HepG2 (cell line): ENCODE results near the gene STX12. TPM values are rescaled to one million over a fixed set of nuclear protein-coding genes. Genes with fewer than 3 reads are reported as not detected.

ENCODE experiments used
- ATF5 ChIP-seq: sonication (generic); formaldehyde crosslinking; IDR thresholded peaks from 2 replicates; pipeline ENCODE4 v1.4.0; 2020; ENCODE audit warnings: mild to moderate bottlenecking, low read depth, missing genetic modification reagents
- CREM ChIP-seq, 2 experiments: sonication (generic) in 1 of 2; formaldehyde crosslinking in 1 of 2; IDR thresholded peaks; 2 replicates each; pipeline versions ENCODE4 v1.4.0 to v1.6.1; 2016 to 2020; ENCODE audit warnings: antibody characterized with exemption in 1 of 2, mild to moderate bottlenecking in 1 of 2, missing genetic modification reagents in 1 of 2
- ERF ChIP-seq: IDR thresholded peaks from 2 replicates; pipeline ENCODE4 v1.6.1; 2018; ENCODE audit warnings: missing biosample characterization, missing genetic modification reagents
- HBP1 ChIP-seq: IDR thresholded peaks from 2 replicates; pipeline ENCODE4 v1.6.1; 2016; ENCODE audit warnings: low read depth, control low read depth
- KDM4B ChIP-seq: sonication (generic); formaldehyde crosslinking; IDR thresholded peaks from 2 replicates; pipeline ENCODE4 v1.4.0; 2020; ENCODE audit warnings: missing genetic modification reagents
- KLF11 ChIP-seq: IDR thresholded peaks from 2 replicates; pipeline ENCODE4 v1.6.1; 2016; ENCODE audit warnings: missing compliant biosample characterization
- KLF13 ChIP-seq: sonication (generic); formaldehyde crosslinking; IDR thresholded peaks from 2 replicates; pipeline ENCODE4 v1.4.0; 2020; ENCODE audit warnings: mild to moderate bottlenecking, missing genetic modification reagents
- KMT2B ChIP-seq: IDR thresholded peaks from 2 replicates; pipeline ENCODE4 v1.6.1; 2016; ENCODE audit warnings: missing genetic modification reagents, missing compliant biosample characterization
- MLX ChIP-seq: IDR thresholded peaks from 2 replicates; pipeline ENCODE4 v1.6.1; 2016
- NAIF1 ChIP-seq: sonication (generic); formaldehyde crosslinking; IDR thresholded peaks from 2 replicates; pipeline ENCODE4 v1.5.0; 2020; ENCODE audit warnings: mild to moderate bottlenecking, missing genetic modification reagents, borderline replicate concordance
- POGZ ChIP-seq: sonication (generic); formaldehyde crosslinking; IDR thresholded peaks from 2 replicates; pipeline ENCODE4 v1.4.0; 2020; ENCODE audit warnings: mild to moderate bottlenecking, missing genetic modification reagents
- POLR2AphosphoS2 ChIP-seq: IDR thresholded peaks from 2 replicates; pipeline ENCODE4 v1.6.1; 2011; ENCODE audit warnings: low read depth, low read length, improper control_type of control experiment
- PREB ChIP-seq: sonication (generic); formaldehyde crosslinking; IDR thresholded peaks from 2 replicates; pipeline ENCODE4 v1.4.0; 2020; ENCODE audit warnings: missing genetic modification reagents
- RFXAP ChIP-seq: sonication (generic); formaldehyde crosslinking; IDR thresholded peaks from 2 replicates; pipeline ENCODE4 v1.4.0; 2020; ENCODE audit warnings: missing genetic modification reagents, borderline replicate concordance
- SAP130 ChIP-seq: IDR thresholded peaks from 2 replicates; pipeline ENCODE4 v1.6.1; 2016; ENCODE audit warnings: low read depth
- SIX1 ChIP-seq: sonication (generic); formaldehyde crosslinking; IDR thresholded peaks from 2 replicates; pipeline ENCODE4 v1.4.0; 2020; ENCODE audit warnings: missing genetic modification reagents, borderline replicate concordance
- TAF15 ChIP-seq: fragments of 200-400 bp; formaldehyde crosslinking; IDR thresholded peaks from one replicate; pipeline ENCODE4 v1.6.1; 2018; ENCODE audit warnings: mild to moderate bottlenecking, low read depth, low read length; ENCODE audit not compliant: poor library complexity, severe bottlenecking
- ZEB1 ChIP-seq: IDR thresholded peaks from 2 replicates; pipeline ENCODE4 v1.6.1; 2012; ENCODE audit warnings: mild to moderate bottlenecking, low read depth, inconsistent platforms; ENCODE audit not compliant: insufficient replicate concordance
- ZNF224 ChIP-seq: sonication (generic); formaldehyde crosslinking; IDR thresholded peaks from 2 replicates; pipeline ENCODE4 v1.5.0; 2020; ENCODE audit warnings: mild to moderate bottlenecking, missing genetic modification reagents
- ZNF3 ChIP-seq: IDR thresholded peaks from 2 replicates; pipeline ENCODE4 v1.7.0; 2017; ENCODE audit warnings: inconsistent platforms
- ZNF350 ChIP-seq: sonication (generic); formaldehyde crosslinking; IDR thresholded peaks from 2 replicates; pipeline ENCODE4 v1.4.0; 2020; ENCODE audit warnings: mild to moderate bottlenecking, low read depth, missing genetic modification reagents, borderline replicate concordance
- ZNF382 ChIP-seq: sonication (generic); formaldehyde crosslinking; IDR thresholded peaks from 2 replicates; pipeline ENCODE4 v1.5.0; 2020; ENCODE audit warnings: missing genetic modification reagents, mild to moderate bottlenecking, borderline replicate concordance
- ZNF530 ChIP-seq: sonication (generic); formaldehyde crosslinking; IDR thresholded peaks from 2 replicates; pipeline ENCODE4 v1.5.0; 2020; ENCODE audit warnings: low read depth, mild to moderate bottlenecking, missing genetic modification reagents
- ZNF546 ChIP-seq: sonication (generic); formaldehyde crosslinking; conservative IDR thresholded peaks from 2 replicates; pipeline ENCODE4 v1.8.1; 2023; ENCODE audit warnings: mild to moderate bottlenecking, missing genetic modification reagents
- ZNF549 ChIP-seq: sonication (generic); formaldehyde crosslinking; IDR thresholded peaks from 2 replicates; pipeline ENCODE4 v1.5.0; 2020; ENCODE audit warnings: missing genetic modification reagents
- ZNF644 ChIP-seq: IDR thresholded peaks from 2 replicates; pipeline ENCODE4 v1.6.1; 2016; ENCODE audit warnings: low read depth
- ZNF768 ChIP-seq: sonication (generic); formaldehyde crosslinking; IDR thresholded peaks from 2 replicates; pipeline ENCODE4 v1.4.0; 2020; ENCODE audit warnings: missing genetic modification reagents
- ZNF775 ChIP-seq: sonication (generic); formaldehyde crosslinking; IDR thresholded peaks from 2 replicates; pipeline ENCODE4 v1.4.0; 2020; ENCODE audit warnings: missing genetic modification reagents, mild to moderate bottlenecking, moderate library complexity, borderline replicate concordance
- polyA plus RNA-seq, 8 experiments: library from polyadenylated mRNA; depleted of rRNA in 3 of 8; stranded (reverse) in 7 of 8; unstranded in 1 of 8; fragments of >200 nt; fragmentation: Illumina TruSeq in 4 of 8; extraction: Trizol in 4 of 8; gene quantifications; 2 replicates each; pipeline versions ENCODE4 v1.2.1 to v1.2.3, GENCODE V29; 2011 to 2016; ENCODE audit warnings: low read depth in 4 of 8, missing spikeins in 1 of 8, mixed read lengths in 1 of 8; ENCODE audit not compliant: insufficient read depth in 1 of 8
- total RNA-seq, 5 experiments: library from RNA; depleted of rRNA; stranded (reverse); fragments of >200 nt; fragmentation: Illumina TruSeq; extraction: Trizol; gene quantifications; 2 replicates each; pipeline ENCODE4 v1.2.3, GENCODE V29; 2016; ENCODE audit warnings: low read depth in 1 of 5

Gene STX12
- total and polyA plus RNA-seq, 2 of the 13 experiments (the other 11 are each of a cell fraction or from before 2014, with no cell fraction given): 9.0 to 19.7 TPM

GRCh38 chr1:27772932-27773825, at the start of gene STX12 (continued):
- TF ChIP-seq PREB: no peak
- no peak for TF ChIP-seq ATF5 (CRISPR knock-in tag)
- no peak for TF ChIP-seq ZNF3
- no peak for TF ChIP-seq POLR2AphosphoS2
- TF ChIP-seq ZNF775 (CRISPR knock-in tag): no peak
- 0 out of 2 replicates have a peak, but pooled peaks have one; percentile 16 for TF ChIP-seq ZNF768 (CRISPR knock-in tag)
- no peak for TF ChIP-seq ZNF382
- no peak for TF ChIP-seq HBP1 (CRISPR knock-in tag)
- no peak; the same call in 1 of the 2 replicates for TF ChIP-seq RFXAP (CRISPR knock-in tag)
- no peak for TF ChIP-seq ZNF546
- TF ChIP-seq KLF11 (CRISPR knock-in tag): no peak
- peak; percentile 75 for TF ChIP-seq CREM (IDR thresholded peaks at IDR 0.05)
- no peak for TF ChIP-seq CREM (CRISPR knock-in tag; IDR thresholded peaks at IDR 0.05)
- peak; percentile 81 for TF ChIP-seq ZNF350 (CRISPR knock-in tag)
- no peak for TF ChIP-seq KLF13
- peak; percentile 65 for TF ChIP-seq POGZ (CRISPR knock-in tag)
- 0 out of 2 replicates have a peak, but pooled peaks have one; percentile 27 for TF ChIP-seq SIX1 (CRISPR knock-in tag)
- peak; percentile 65 for TF ChIP-seq KMT2B
- TF ChIP-seq ZNF530: no peak
- TF ChIP-seq ZEB1: no peak
- TF ChIP-seq ZNF549 (CRISPR knock-in tag): no peak
- TF ChIP-seq MLX: no peak
- no peak for TF ChIP-seq TAF15
- no peak for TF ChIP-seq ZNF644 (CRISPR knock-in tag)
- TF ChIP-seq SAP130 (CRISPR knock-in tag): peak; percentile 93
- TF ChIP-seq KDM4B (CRISPR knock-in tag): no peak
- 0 out of 2 replicates have a peak, but pooled peaks have one; percentile 56 for TF ChIP-seq NAIF1 (CRISPR knock-in tag)
- peak; percentile 48; the same call in 1 of the 2 replicates for TF ChIP-seq ERF
- TF ChIP-seq ZNF224 (CRISPR knock-in tag): no peak
